Hepatocyte (in vitro differentiated cells): ENCODE results near the gene DSC2. TPM values are rescaled to one million over a fixed set of nuclear protein-coding genes. Genes with fewer than 3 reads are reported as not detected.

Source experiments
- DNase-seq: peaks from one replicate; pipeline ENCODE4 v3.0.0-alpha.2; 2016; ENCODE audit warnings: low spot score
- H2AFZ ChIP-seq: fragments of 200-600 bp; sonication (generic); 2 replicates; pipeline ENCODE4 v1.6.0; 2016; ENCODE audit warnings: antibody characterized with exemption, mild to moderate bottlenecking
- H3K27ac ChIP-seq: fragments of 200-600 bp; sonication (generic); 2 replicates; pipeline ENCODE4 v1.5.1; 2016; ENCODE audit warnings: mild to moderate bottlenecking
- H3K27me3 ChIP-seq: fragments of 200-600 bp; sonication (generic); 2 replicates; pipeline ENCODE4 v1.6.1; 2016
- H3K36me3 ChIP-seq: fragments of 200-600 bp; sonication (generic); replicated peaks from 2 replicates; pipeline ENCODE4 v1.5.1; 2016; ENCODE audit warnings: low read depth; ENCODE audit not compliant: insufficient read depth
- H3K4me1 ChIP-seq: fragments of 200-600 bp; sonication (generic); 2 replicates; pipeline ENCODE4 v1.5.1; 2016; ENCODE audit warnings: mild to moderate bottlenecking, moderate library complexity; ENCODE audit not compliant: insufficient read depth
- H3K4me2 ChIP-seq: fragments of 200-600 bp; sonication (generic); 2 replicates; pipeline ENCODE4 v1.6.0; 2016
- H3K4me3 ChIP-seq: fragments of 200-600 bp; sonication (generic); 2 replicates; pipeline ENCODE4 v1.5.1; 2016; ENCODE audit warnings: mild to moderate bottlenecking
- H3K79me2 ChIP-seq: fragments of 200-600 bp; sonication (generic); 2 replicates; pipeline ENCODE4 v1.6.0; 2017; ENCODE audit warnings: mild to moderate bottlenecking
- H3K9me2 ChIP-seq: fragments of 200-600 bp; sonication (generic); replicated peaks from 2 replicates; pipeline ENCODE4 v1.6.0; 2017; ENCODE audit warnings: mild to moderate bottlenecking; ENCODE audit not compliant: insufficient read depth
- H3K9me3 ChIP-seq: fragments of 200-600 bp; sonication (generic); 2 replicates; pipeline ENCODE4 v1.5.1; 2016; ENCODE audit warnings: low read depth, mild to moderate bottlenecking
- H4K20me1 ChIP-seq: fragments of 200-600 bp; sonication (generic); 2 replicates; pipeline ENCODE4 v1.6.0; 2016; ENCODE audit warnings: mild to moderate bottlenecking; ENCODE audit not compliant: insufficient read depth, poor library complexity, severe bottlenecking
- EZH2 ChIP-seq: fragments of 200-600 bp; sonication (generic); IDR thresholded peaks from 2 replicates; pipeline ENCODE4 v1.6.1; 2016; ENCODE audit warnings: antibody characterized with exemption, mild to moderate bottlenecking, borderline replicate concordance
- EZH2phosphoT487 ChIP-seq: fragments of 200-600 bp; sonication (generic); IDR thresholded peaks from one replicate; pipeline ENCODE4 v1.6.1; 2018; ENCODE audit warnings: antibody characterized with exemption, mild to moderate bottlenecking, low read depth, moderate library complexity; ENCODE audit not compliant: unreplicated experiment, severe bottlenecking
- WGBS: methylation state at CpG from one replicate; pipeline ENCODE4 v1.1.6; 2016; ENCODE audit warnings: low lambda C conversion rate; ENCODE audit errors: missing lambda C conversion rate; 5-methylcytosine and 5-hydroxymethylcytosine counted together
- polyA plus RNA-seq: library from polyadenylated mRNA; unstranded; fragments of >200 nt; fragmentation: Nextera tagmentation; extraction: Ambion mirVana; gene quantifications from 2 replicates; pipeline ENCODE4 v1.2.1, GENCODE V29; 2016
- total RNA-seq: library from RNA; depleted of rRNA; stranded (reverse); fragments of >200 nt; gene quantifications from 2 replicates; pipeline ENCODE4 v1.2.3, GENCODE V29; 2014
- TF ChIP-seq, protein P1 (sequence below): fragments of 200-600 bp; sonication (generic); IDR thresholded peaks from 2 replicates; pipeline ENCODE4 v1.5.1; 2016; ENCODE audit warnings: antibody characterized with exemption, mild to moderate bottlenecking; ENCODE audit not compliant: poor library complexity

DSC2 gene
- total and polyA plus RNA-seq, 2 experiments from 2014 or later = 28.7 to 59.6 TPM

DNA sequence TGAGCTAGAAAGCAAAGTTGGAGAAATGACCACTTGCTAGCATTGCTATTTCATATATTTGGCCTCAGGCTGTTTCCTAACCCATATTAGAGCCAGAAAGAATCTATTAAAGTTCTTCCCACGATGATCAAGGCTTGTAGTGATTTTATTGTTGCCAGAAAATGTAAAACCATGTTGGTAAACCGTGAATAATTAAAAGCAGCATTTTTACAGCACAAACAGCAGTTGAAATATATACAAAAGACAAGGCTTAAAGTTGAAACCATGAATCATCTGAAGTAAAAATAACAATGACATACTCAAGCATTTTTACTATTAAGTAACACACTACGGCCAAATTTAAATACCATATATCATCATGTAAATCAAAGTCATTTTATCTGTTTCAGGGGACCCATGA lies 32.0 kb downstream of the DSC2 start:
- Histone ChIP-seq H3K79me2 (no peaks in the 10 kb centered on the region), H2AFZ (no peak overlapping the region), H3K27ac (no peak overlapping the region), H3K4me3 (no peak overlapping the region), H3K9me2 (no peaks in the 10 kb centered on the region), H3K9me3 (no peaks in the 10 kb centered on the region), H3K4me1 (no peaks in the 10 kb centered on the region), H3K4me2 (no peak overlapping the region), H4K20me1 (no peaks in the 10 kb centered on the region), H3K27me3 (no peaks in the 10 kb centered on the region), H3K36me3 (no peaks in the 10 kb centered on the region)
- TF ChIP-seq EZH2phosphoT487 = no peak
- no peak for DNase-seq
- WGBS = 60% methylated on average over 3 of the region's 3 CpGs

DNA sequence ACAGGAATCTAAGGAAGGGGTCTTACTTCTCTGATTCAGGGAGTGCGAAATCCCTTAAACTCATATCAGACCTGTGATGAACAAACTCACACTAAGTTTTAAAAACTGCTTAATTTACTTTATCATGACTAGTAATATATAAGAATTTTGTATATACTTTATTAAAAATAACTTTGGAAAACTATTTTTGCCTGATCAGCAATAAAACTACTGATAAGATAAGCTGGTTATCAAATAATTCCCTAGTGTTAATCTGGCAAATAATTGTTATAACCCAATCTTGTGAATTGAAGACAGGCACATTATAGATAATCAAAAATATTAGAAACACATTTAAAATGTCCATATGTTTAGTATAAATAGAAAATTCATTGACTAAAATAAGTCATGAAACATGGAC lies 36.0 kb downstream of the DSC2 start:
- DNase-seq = no peak
- no peaks in the 10 kb centered on the region for H3K36me3 ChIP-seq
- 100% methylated on average over 1 of the region's 1 CpG for WGBS

DNA sequence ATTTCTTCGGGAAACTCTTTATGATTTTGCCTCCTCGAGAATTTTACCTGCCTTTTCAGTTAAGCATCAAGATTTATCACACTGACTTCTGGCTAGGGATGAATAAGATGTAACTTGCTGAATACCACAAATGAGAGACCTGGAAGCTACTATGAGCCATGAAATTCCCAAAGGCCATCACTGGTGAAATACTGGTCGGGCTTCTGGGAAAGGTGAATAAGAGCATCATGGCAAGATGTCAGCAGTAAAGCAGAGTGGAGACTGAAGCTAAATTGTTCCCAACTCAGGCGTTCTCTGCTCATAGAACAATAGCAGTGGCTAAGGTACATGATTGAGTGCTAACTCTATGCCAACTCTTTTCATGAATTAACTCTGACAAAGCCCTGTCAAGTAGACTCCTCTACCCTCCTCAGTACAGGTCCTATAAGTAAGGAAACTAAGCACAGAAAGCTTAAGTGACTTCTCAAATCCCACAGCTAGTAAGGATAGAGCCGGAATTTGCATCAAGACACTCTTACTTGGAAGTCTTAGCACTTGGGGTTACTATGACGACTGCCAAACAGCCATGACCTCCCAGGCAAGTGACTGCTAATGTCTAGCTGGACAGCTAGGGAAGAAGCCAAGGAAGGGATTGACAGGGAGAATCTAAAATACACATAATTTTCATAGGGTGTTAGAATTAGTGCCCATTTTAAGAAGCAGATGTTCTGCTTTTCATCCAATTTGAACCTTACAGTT lies 37.0 kb downstream of the DSC2 start:
- no peak overlapping the region for H2AFZ ChIP-seq
- H3K4me1 ChIP-seq = peaks cover 5% of the 10 kb centered on the region
- no peaks in the 10 kb centered on the region for H3K36me3 ChIP-seq
- 88% methylated on average over 6 of the region's 6 CpGs for WGBS
- no peaks in the 10 kb centered on the region for H3K9me2 ChIP-seq
- no peak overlapping the region for H3K27ac ChIP-seq
- DNase-seq = no peak
- H3K4me2 ChIP-seq = no peak overlapping the region
- H3K9me3 ChIP-seq = no peaks in the 10 kb centered on the region
- H3K4me3 ChIP-seq = no peak overlapping the region
- no peak for TF ChIP-seq EZH2
- no peak for TF ChIP-seq EZH2phosphoT487
- TF ChIP-seq, protein P1, sequence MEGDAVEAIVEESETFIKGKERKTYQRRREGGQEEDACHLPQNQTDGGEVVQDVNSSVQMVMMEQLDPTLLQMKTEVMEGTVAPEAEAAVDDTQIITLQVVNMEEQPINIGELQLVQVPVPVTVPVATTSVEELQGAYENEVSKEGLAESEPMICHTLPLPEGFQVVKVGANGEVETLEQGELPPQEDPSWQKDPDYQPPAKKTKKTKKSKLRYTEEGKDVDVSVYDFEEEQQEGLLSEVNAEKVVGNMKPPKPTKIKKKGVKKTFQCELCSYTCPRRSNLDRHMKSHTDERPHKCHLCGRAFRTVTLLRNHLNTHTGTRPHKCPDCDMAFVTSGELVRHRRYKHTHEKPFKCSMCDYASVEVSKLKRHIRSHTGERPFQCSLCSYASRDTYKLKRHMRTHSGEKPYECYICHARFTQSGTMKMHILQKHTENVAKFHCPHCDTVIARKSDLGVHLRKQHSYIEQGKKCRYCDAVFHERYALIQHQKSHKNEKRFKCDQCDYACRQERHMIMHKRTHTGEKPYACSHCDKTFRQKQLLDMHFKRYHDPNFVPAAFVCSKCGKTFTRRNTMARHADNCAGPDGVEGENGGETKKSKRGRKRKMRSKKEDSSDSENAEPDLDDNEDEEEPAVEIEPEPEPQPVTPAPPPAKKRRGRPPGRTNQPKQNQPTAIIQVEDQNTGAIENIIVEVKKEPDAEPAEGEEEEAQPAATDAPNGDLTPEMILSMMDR = no peak
- H4K20me1 ChIP-seq = no peaks in the 10 kb centered on the region
- no peaks in the 10 kb centered on the region for H3K27me3 ChIP-seq
- H3K79me2 ChIP-seq = no peaks in the 10 kb centered on the region

More for the DNA sequence above, 36.0 kb downstream of the DSC2 start:
- Histone ChIP-seq H3K9me2 (no peaks in the 10 kb centered on the region), H3K4me3 (no peak overlapping the region), H3K9me3 (no peaks in the 10 kb centered on the region), H3K27me3 (no peaks in the 10 kb centered on the region), H3K79me2 (no peaks in the 10 kb centered on the region), H2AFZ (no peak overlapping the region), H4K20me1 (no peaks in the 10 kb centered on the region), H3K27ac (no peak overlapping the region), H3K4me2 (no peak overlapping the region), H3K4me1 (peaks cover 5% of the 10 kb centered on the region)
- TF ChIP-seq EZH2phosphoT487 (no peak), EZH2 (no peak)
- TF ChIP-seq, protein P1 = no peak

DNA sequence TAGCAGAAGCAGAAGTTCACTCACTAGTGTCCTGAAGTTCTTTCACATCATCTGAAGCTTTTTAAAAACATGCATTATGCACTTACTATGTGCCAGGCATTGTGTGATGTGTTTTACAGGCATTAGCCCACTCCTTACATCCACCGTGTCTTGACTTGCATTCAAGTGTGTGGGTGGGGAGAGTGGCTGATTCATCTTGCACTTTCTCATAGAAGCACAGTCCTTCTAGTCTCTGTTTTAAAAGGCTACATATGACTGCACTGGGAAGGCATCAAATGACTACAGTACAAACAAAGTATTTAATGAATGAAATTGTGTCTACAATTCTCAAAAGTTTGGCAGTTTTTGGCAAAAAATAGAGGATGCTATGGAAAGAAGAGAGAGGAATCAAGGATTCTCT lies 38.1 kb downstream of the DSC2 start:
- H3K27me3 ChIP-seq = no peaks in the 10 kb centered on the region
- H3K27ac ChIP-seq = no peak overlapping the region
- H3K79me2 ChIP-seq = no peaks in the 10 kb centered on the region
- H2AFZ ChIP-seq = no peak overlapping the region
- peaks cover 5% of the 10 kb centered on the region for H3K4me1 ChIP-seq
- no peak for DNase-seq
- 47% methylated on average over 1 of the region's 1 CpG for WGBS
- TF ChIP-seq EZH2phosphoT487 (no peak), EZH2 (no peak)
- TF ChIP-seq, protein P1 = no peak
- no peaks in the 10 kb centered on the region for H3K9me3 ChIP-seq
- no peaks in the 10 kb centered on the region for H3K36me3 ChIP-seq
- no peaks in the 10 kb centered on the region for H3K9me2 ChIP-seq
- no peak overlapping the region for H3K4me2 ChIP-seq
- no peaks in the 10 kb centered on the region for H4K20me1 ChIP-seq
- H3K4me3 ChIP-seq = no peak overlapping the region
